GM18519 (cell line): ENCODE measurements around the gene ZC3HAV1L.
"Not testable (repeated sequence)": the region's sequence is repeated elsewhere in the genome, so short reads cannot be mapped to it uniquely, and the experiment has no call there.

Source experiments
- ATAC-seq: cut with Tn5 transposase; IDR thresholded peaks from one replicate; pipeline ENCODE4 v1.9.1; 2021; ENCODE audit warnings: mild to moderate bottlenecking, moderate library complexity; ENCODE audit not compliant: unreplicated experiment, low FRiP score

ZC3HAV1L gene

DNA sequence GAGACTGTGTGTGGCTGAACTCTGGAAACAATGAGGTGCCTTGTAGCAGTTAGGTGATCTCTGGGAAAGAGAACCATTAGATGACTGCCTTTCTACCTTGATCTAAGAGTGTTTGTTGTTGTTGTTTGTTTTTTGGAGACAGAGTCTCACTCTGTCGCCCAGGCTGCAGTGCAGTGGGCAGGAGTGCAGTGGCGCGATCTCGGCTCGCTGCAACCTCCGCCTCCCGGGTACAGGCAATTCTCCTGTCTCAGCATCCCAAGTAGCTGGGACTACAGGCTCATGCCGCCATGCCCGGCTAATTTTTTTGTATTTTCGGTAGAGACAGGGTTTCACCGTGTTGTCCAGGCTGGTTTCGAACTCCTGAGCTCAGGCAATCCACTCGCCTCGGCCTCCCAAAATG lies 18.8 kb upstream of the ZC3HAV1L start:
- ATAC-seq = not testable (repeated sequence)

DNA sequence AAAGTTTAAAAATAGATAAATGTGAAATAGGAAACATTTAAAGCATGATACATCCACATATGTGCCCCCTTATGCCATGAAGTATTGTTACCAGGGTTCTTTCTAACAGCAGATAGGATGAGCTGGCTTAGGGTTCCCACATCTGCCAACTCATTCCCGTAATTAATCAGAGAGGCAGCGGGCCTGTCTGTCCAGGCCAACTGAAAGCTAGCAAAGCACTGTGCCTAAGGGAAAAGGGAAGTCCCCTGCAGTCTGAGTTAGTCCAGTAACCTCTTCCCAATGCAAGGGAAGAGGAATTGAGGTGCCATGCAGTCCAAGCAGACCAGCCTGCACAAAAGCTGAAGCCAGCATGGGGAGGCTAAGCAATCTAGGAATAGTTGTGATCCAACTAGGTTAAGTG lies 18.3 kb upstream of the ZC3HAV1L start:
- ATAC-seq = no peak

DNA sequence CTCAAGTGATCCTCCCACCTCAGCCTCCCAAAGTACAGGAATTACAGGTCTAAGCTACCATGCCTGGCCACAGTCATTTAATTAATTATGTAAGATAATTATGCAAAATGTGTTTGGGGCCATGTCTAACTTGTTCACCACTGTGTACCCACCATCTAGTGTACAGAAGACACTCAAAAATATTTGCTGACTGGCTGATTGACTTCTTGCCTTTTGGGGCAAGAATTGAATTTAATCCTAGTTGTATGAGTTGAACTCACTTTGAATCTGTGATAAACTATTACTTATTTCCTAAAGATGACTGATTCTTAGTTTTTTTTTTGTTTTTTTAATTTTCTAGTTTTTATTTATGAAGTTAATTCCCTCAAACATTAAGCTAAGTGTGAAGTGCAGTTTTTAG lies 15.8 kb upstream of the ZC3HAV1L start:
- no peak for ATAC-seq

DNA sequence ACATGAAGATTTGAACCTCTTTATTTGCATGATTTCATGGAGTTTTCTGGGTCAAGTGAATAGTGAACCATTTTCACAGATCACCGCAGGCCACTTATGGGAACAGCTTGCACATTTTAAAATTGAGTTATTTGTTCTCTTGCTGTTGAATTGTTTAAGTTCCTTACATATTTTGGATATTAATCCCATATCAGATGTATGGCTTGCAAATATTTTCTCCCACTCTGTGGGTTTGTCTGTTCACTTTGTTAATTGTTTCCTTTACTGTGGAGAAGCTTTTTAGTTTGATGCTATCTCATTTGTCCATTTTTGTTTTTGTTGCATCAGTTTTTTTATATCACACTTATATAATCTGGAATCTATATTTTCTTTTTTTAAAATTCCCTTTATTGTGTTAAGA lies 14.1 kb upstream of the ZC3HAV1L start:
- no peak for ATAC-seq

DNA sequence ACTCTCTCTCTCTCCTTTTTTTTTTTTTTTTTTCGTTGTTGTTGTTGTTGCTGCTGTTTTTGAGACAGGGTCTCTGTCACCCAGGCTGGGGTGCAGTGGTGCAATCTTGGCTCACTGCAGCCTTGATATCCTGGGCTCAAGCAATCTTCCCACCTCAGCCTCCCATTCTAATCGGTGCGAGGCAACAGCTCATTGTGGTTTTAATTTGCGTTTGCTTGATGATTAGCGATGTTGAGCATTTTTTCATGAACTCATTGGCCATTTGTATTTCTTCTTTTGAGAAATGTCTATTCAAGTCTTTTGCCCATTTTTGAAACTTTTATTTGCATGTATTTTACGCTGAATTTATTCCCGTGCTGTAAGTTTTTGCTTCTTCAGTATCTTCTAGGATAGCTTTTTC lies 13.3 kb upstream of the ZC3HAV1L start:
- no peak for ATAC-seq

DNA sequence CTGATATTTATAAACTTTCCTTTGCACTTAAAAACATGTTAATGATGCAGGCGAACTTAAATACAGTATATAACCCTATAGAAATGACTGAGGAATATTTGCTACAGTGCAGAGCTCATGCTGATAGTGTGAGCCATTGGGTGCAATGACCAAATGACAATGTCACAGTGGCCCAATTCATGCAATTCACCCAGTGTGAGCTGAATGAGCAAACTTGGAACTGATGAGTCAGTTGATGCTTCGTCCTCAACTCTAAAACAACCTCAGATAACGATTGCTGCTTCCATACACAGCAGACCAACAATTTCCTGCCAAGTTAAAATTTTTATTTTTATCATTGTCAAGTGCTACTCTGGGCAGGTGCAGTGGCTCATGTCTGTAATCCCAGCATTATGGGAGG lies 12.1 kb upstream of the ZC3HAV1L start:
- ATAC-seq = no peak

DNA sequence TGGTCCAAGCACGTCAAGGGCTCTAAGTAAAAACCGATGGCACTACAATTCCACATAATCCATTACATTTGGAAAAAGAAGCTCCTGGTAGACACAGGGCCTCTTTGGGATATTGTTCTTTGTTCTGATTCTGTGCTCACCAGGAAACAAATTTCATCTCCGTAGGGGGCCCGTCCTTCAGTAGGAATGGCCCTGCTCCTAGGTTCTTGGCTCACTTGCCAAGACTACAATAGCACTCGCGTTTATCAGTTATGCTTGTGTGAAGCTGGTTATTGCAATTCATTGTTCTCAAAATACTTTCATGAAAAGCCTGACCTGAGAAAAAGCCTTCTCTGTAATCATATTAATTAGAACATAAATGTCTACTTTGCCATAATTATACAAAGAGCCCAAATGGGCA lies 10.3 kb upstream of the ZC3HAV1L start:
- ATAC-seq = no peak

DNA sequence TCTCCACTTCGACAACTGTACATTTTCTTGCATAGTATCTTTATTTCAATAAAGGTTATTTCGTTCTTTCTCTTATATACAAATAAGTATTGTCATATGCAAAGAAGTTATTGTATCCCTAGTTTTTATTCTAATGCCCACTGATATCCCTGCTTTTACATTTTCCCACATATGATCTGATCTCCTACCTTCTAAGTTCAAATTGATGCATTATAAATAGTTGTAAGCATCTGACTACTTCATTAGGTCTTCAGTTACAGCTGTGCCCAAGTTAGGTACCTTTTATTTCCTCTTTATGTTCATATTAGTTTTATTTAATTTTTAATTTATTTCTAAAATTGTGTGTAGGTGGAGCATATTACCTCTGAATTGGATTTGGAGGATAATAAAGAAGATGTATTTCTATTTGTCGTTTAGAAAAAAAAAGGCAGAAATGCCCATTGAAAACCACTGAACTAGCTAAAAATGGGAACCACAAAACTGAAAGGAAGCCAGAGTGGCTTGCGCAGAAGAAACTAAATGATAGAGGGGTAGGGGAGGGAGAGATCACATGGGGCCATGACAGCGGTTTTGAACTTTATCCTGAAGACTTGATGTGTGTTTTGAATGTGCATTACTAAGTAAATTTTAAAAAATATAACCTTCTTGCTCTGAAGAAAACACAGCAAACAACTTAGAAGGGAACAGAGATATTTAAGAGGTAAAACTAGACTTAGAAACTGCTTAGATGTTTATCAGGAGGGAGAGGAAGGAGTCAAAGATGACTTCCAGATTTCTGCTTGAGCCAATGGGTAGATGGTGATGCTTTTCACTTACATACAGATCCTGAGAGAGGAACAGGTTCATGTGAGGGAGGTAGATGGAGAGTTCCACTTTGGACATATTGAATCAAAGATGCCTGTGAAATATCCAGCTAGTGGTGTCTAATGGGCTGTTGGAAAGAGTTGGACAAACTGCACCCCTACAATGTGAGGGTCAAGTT lies 9.3 kb upstream of the ZC3HAV1L start:
- ATAC-seq = no peak

DNA sequence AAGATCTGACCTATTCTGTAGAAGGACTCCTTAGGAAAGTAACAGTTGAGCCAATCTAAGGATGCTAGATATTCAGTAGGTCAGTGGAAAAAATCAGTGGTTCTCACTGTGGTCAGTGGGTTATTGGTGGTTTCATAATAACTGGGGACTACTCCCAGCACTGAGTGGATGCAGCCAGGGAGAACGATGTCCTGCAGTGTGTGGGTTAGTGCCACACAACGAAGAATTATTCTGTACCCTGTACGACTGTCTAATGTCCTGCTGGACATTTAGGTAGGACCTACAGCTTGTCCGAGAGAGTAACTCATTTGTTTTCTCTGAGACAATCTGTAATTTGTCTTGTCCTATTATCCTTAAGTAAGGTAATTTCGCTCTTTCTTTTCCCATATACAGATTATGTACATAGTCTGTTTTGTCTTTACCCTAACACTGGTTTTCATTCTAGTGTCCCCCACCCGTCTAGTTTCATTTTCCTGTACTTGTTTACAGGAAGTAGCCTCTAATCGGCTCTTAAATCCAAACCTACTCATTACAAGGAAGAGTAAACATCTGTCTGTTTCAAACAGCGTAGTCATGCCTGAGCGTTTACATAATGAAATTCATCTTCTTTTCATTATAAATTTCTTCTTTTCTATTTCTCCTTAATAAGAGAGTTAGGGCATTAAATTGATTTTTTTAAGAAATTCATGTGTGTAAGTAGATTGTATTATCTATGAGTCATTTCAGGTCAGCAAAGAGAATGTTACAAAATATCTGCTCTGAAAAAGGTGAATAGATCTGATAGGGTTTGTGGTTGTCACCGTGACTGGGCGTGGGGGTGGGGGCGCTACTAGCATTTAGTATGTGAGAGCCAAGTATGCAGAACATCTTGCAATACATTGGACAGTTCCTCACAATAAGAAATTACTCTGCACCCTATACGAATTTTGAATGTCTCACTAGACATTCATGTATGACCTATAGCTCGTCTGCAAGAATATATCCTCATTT lies 8.3 kb upstream of the ZC3HAV1L start:
- no peak for ATAC-seq

DNA sequence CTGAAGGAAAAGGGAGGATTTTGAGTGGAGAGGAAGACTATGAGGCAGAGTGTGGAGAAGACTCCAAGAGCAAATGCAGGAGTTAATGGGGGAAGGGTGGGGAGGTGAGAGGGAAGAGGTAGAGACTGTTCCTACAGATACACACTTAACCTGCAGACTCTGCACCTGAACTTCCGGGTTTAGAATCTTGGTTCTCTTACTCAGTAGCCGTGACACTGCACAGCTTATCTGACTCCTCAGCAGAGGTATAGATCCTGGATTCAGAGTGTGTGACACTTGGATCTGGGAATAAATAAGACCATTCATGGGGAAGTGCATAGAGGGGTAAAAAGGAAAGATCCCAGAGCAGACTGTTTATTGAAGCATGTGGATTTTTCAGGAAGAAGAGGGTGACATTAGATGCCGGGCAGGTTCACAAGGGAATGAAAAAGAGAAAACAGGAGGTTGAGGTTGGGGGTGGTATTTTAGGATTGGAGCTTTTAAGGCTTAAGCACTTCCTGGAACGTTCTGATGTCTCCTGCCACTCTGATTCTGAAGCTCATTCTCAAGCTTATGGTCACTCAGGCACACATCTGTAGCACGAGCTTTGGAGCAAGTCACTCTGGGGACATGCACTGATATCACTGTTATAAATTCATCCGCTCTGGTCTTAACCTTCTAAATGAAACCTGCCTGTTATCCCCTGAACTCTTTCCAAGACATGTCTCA lies 5.7 kb upstream of the ZC3HAV1L start:
- no peak for ATAC-seq

DNA sequence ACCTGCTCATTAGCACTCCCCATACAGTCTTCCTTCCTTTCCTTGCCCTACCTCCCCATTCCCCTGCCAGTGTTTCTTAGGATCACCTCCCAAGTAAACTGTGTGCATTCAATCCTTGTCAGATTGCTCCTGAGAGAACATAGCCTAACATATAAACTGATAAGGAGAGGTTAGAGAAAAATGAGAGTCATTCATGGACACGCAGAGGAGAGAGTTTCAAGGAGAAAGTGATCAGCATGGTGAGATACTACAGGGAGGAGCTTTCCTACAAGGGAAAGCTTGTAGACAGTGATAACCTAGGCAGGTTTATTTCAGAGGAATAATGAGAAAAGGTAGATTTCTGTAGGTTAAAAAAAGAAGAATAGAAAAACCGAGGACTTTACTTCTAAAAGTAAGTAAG lies 2.8 kb upstream of the ZC3HAV1L start:
- ATAC-seq = no peak

DNA sequence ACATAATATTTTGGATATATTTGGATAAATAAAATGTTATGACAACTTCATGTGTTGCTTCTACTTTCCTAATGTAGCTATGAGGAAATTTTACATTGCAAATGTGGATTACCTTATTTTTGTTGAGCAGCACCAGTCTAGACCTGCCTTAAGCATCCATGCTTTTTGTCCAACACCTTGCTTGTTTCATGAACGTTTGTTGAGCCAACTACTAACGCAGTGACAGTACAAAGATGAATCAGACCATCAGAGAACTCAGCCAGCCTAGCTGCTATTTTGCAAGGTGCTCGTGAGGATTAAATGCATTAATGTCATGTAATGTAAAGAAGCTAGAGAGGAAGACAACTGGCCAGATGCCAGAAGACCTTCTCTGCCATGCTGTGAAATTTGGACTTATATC lies 1.1 kb upstream of the ZC3HAV1L start:
- ATAC-seq = no peak

DNA sequence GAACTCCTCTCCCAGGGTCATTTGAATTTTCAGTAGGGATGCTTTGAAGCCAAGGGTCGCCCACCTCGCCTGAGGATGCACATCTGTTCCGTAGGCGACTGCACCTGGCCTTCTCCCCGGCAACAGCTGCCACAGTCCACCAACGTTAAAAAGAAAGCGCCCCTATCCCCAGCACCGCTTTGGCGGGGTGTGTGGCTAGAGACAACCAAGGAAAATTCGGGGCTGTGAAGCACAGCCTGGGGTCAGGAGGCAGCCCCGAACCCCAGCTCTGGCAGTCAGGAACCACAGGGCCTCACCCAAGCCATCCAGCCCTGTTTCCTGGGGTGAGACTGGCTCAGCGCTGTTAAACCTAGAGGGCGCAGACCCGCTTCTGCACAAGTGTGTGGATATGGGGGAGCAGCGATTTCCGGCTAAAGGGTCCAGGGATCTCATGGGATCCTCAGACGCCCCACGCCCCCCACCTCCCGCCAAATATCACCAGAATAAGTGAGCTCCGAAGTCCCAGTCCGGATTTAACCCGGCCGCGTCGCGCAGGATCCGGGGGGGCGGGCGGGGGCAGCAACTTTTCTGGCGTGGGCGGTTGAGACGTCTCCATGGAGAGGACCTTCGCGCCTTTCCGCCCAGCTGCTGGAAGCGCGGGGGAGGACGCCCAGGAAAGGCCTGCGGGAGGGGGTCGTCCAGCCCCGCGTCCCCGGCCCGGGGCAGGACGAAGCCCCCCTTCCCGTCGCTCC lies 822 bp downstream of the ZC3HAV1L start:
- peak; percentile 16 for ATAC-seq

DNA sequence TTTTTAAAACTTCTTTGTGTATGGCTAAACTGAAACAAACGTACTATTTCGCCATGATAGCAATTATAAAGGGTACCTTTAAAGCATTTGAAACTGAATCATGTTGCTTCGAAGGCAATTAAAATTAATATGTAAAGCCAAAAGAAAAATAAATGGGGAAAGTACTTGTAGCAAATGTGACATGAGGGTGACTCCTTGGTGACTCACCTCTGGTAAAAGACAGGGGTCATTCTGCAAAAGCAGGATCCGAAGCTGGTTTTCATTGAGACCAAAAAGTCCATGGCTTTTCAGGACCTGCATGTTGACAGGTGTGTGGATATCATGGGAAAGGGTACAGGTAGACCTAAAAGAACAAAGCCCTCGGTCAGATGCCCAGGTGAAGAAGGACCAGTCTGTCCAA lies 1.5 kb downstream of the ZC3HAV1L start:
- no peak for ATAC-seq

DNA sequence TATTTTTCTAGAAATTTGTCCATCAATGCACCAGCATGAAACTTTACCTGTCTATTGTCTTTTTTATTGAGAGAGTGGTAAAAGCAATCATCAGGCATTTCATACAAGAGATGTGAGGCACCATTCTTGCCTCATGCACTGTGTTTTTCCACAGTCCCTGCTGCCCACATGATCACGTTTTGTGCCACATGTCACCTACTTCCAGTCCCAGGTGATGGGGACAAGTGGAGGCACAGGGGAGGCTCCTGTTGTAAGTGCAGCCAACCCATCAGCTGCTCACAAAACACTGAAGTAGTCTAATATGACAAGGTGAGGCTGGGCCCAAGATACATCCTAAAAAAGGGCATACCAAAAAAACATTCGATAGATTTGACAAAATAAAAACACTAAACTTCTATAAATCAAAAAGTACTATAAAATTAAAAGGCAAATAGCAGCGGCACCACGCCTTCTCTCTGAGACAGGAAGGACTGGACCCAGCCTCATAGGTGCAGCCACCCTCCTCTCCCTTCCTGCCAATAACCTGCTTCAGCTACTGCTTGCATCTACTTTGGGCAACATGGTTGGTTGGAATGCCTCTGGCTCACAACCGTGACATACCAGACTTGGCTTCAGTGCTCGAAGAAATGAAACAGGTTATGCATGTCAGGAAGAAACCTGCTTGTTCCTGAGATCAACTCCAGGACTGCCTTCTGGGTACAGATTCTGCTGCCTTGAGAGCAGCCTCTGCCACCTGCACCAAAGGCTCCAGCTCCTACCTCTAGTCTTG lies 2.3 kb downstream of the ZC3HAV1L start:
- no peak for ATAC-seq

DNA sequence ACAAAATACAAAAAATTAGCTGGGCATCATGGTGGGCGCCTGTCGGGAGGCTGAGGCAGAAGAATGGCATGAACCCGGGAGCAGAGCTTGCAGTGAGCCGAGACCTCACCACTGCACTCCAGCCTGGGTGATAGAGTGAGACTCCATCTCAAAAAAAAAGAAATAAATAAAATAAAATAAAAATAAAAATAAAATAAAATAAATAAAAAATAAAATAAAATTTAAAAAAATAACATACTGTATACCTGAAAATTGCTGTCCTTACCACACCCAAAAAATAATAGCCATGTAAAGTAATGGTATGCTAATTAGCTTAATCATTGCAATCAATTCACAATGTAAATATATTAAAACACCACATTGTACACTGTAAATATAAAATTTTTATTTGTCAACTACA lies 3.4 kb downstream of the ZC3HAV1L start:
- no peak for ATAC-seq

DNA sequence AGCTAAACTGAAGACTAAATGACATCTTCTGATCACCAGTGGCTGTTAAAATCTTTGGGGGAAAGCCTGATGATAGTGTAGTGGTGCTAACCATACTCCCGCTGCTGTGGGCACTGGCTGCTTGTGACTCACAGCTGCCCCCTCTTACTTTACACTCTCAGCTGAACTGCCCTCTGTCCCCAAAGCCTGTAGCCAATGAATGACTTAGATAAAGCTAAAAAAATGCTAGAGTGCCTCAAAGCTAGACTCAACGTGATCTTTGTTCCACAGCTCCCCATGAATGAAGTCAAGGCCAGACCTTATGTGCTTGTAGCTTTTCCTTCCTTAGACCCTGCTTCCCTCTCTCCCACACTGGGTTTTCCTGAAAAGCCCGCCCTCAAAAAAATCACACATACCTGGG lies 6.5 kb downstream of the ZC3HAV1L start:
- no peak for ATAC-seq

DNA sequence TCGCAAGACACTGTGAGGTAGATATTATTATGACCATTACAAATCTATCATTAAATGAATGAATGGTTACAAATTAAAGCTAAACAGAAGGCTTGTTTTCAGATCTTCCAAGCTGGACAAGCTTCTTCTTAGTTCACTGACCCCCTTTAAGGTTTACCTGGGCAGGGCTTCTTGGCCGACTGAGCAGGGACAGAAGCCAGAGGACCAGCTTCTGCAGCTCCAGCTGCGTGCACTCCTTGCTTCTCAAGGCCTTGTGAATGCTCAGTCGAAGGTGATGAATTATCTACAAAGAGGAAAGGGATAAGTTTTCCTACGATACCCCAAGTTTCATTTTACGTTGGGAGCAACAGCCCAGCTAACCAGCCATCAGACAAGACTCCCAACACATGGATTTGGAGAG lies 9.3 kb downstream of the ZC3HAV1L start:
- no peak for ATAC-seq

DNA sequence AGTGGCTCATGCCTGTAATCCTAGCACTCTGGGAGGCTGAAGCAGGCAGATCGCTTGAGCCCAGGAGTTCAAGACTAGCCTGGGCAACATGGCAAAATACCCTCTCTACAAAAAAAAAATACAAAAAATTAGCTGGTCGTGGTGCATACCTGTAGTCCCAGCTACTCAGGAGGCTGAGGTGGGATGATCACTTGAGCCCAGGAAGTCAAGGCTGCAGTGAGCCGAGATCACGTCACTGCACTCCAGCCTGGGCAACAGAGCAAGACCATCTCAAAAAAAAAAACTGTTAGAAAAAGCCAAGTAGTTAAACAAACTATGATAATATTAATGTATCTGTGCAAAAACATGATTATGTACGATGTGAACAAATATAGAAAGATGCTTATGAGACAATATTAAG lies 10.0 kb downstream of the ZC3HAV1L start:
- ATAC-seq = not testable (repeated sequence)
